Adrenal gland (tissue), 5 donors: ENCODE data around the gene GPR78.

Source experiments
- POLR2A ChIP-seq, 2 donors: fragments of 450-650 bp; IDR thresholded peaks; one replicate each; pipeline ENCODE4 v1.6.1; 2017; ENCODE audit warnings: antibody characterized with exemption in 2 of 2, mild to moderate bottlenecking in 2 of 2, moderate library complexity in 1 of 2
- TF ChIP-seq, protein P1 (sequence below), 6 experiments: fragments of 450-650 bp in 4 of 6; fragments of 200-600 bp in 2 of 6; sonication (generic) in 1 of 6; IDR thresholded peaks; 1 replicate in 5 of 6; 2 replicates in 1 of 6; pipeline versions ENCODE4 v1.5.1 to v1.8.0; 2016 to 2021; ENCODE audit warnings: antibody characterized with exemption in 6 of 6, mild to moderate bottlenecking in 2 of 6, moderate library complexity in 1 of 6
- donor health status: DM: no; HTN: no; CAD: no.

- TF ChIP-seq, protein P1, sequence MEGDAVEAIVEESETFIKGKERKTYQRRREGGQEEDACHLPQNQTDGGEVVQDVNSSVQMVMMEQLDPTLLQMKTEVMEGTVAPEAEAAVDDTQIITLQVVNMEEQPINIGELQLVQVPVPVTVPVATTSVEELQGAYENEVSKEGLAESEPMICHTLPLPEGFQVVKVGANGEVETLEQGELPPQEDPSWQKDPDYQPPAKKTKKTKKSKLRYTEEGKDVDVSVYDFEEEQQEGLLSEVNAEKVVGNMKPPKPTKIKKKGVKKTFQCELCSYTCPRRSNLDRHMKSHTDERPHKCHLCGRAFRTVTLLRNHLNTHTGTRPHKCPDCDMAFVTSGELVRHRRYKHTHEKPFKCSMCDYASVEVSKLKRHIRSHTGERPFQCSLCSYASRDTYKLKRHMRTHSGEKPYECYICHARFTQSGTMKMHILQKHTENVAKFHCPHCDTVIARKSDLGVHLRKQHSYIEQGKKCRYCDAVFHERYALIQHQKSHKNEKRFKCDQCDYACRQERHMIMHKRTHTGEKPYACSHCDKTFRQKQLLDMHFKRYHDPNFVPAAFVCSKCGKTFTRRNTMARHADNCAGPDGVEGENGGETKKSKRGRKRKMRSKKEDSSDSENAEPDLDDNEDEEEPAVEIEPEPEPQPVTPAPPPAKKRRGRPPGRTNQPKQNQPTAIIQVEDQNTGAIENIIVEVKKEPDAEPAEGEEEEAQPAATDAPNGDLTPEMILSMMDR (IDR thresholded peaks at IDR 0.05): no peak
- no peak for TF ChIP-seq POLR2A (IDR thresholded peaks at IDR 0.05)
These were observed 2.2 kb upstream of the GPR78 start for GRCh38 chr4:8577972-8578371.
